H1 (cell line): ENCODE results near the gene GLTPD2. TPM values are rescaled to one million over a fixed set of nuclear protein-coding genes. Genes with fewer than 3 reads are reported as not detected.

Experiments
- CTCF ChIA-PET: fragments of 300-600 bp; sonication (Branson Sonifier 250); formaldehyde crosslinking; loops from one replicate; lab custom pipeline; 2021; ENCODE audit not compliant: partially characterized antibody; lab: Charles Lee
- POLR2A ChIA-PET: fragments of 300-600 bp; sonication (Branson Sonifier 250); formaldehyde crosslinking; loops from one replicate; lab custom pipeline; 2021; ENCODE audit warnings: inconsistent platforms; ENCODE audit not compliant: partially characterized antibody; lab: Charles Lee
- DNase-seq, 2 experiments: peaks; one replicate each; pipeline versions ENCODE4 v3.0.0 to v3.0.0-alpha.2; 2010 to 2022; ENCODE audit warnings: low spot score in 2 of 2, low read depth in 1 of 2, mixed read lengths in 1 of 2
- FAIRE-seq: peaks from 2 replicates; lab custom pipeline; 2011; peaks lifted over from hg19 to GRCh38; lab: Jason Lieb, UNC
- H2AFZ ChIP-seq: 2 replicates; pipeline ENCODE4 v1.8.1; 2012; ENCODE audit warnings: low read length, inconsistent platforms
- H2AK5ac ChIP-seq: 2 replicates; pipeline ENCODE4 v1.6.1; 2013; ENCODE audit warnings: low read depth, low read length
- H2BK120ac ChIP-seq: replicated peaks from 2 replicates; pipeline ENCODE3; 2013; ENCODE audit warnings: low read depth, low read length, inconsistent platforms
- H2BK12ac ChIP-seq: 2 replicates; pipeline ENCODE4 v1.6.1; 2013; ENCODE audit warnings: low read depth, low read length
- H2BK15ac ChIP-seq: 2 replicates; pipeline ENCODE4 v1.6.1; 2013; ENCODE audit warnings: low read length
- H2BK20ac ChIP-seq: 2 replicates; pipeline ENCODE4 v1.6.1; 2013; ENCODE audit warnings: low read length
- H2BK5ac ChIP-seq: 2 replicates; pipeline ENCODE4 v1.6.1; 2013; ENCODE audit warnings: low read depth, low read length
- H3K14ac ChIP-seq: 2 replicates; pipeline ENCODE4 v1.6.1; 2013; ENCODE audit warnings: inconsistent platforms; ENCODE audit not compliant: insufficient read length
- H3K18ac ChIP-seq: 2 replicates; pipeline ENCODE4 v1.6.1; 2013; ENCODE audit warnings: low read length; ENCODE audit errors: extremely low read depth
- H3K23ac ChIP-seq: 2 replicates; pipeline ENCODE4 v1.6.1; 2013; ENCODE audit warnings: inconsistent platforms; ENCODE audit not compliant: insufficient read length
- H3K23me2 ChIP-seq: 2 replicates; pipeline ENCODE4 v1.6.1; 2013; ENCODE audit warnings: low read depth, low read length
- H3K27ac ChIP-seq: 2 replicates; pipeline ENCODE4 v1.6.1; 2011; ENCODE audit warnings: low read depth, low read length, inconsistent platforms
- H3K27me3 ChIP-seq, 4 experiments: replicated peaks in 1 of 4; 1 replicate in 1 of 4; 2 replicates in 3 of 4; pipeline versions ENCODE4 v1.6.1 to v1.8.1; 2011 to 2013; ENCODE audit warnings: low read length in 3 of 4, mild to moderate bottlenecking in 3 of 4, inconsistent platforms in 2 of 4, mixed read lengths in 2 of 4, moderate library complexity in 1 of 4; ENCODE audit not compliant: control insufficient read depth in 3 of 4, insufficient read depth in 3 of 4; ENCODE audit errors: extremely low read depth in 1 of 4
- H3K36me3 ChIP-seq, 4 experiments: 2 replicates each; pipeline versions ENCODE4 v1.6.1 to v1.8.1; 2011 to 2013; ENCODE audit warnings: mild to moderate bottlenecking in 4 of 4, low read length in 3 of 4, moderate library complexity in 2 of 4, control low read depth in 1 of 4, inconsistent platforms in 1 of 4; ENCODE audit not compliant: insufficient read depth in 4 of 4, control insufficient read depth in 2 of 4
- H3K4ac ChIP-seq: replicated peaks from 2 replicates; pipeline ENCODE3; 2013; ENCODE audit warnings: low read length, low read depth, mixed read lengths, inconsistent platforms; ENCODE audit not compliant: insufficient read length
- H3K4me1 ChIP-seq, 4 experiments: replicated peaks in 1 of 4; 1 replicate in 1 of 4; 2 replicates in 3 of 4; pipeline versions ENCODE4 v1.6.1 to v1.8.1; 2011 to 2013; ENCODE audit warnings: low read length in 3 of 4, inconsistent platforms in 2 of 4, mixed read lengths in 1 of 4; ENCODE audit not compliant: insufficient read depth in 4 of 4, control insufficient read depth in 3 of 4
- H3K4me2 ChIP-seq, 2 experiments: 2 replicates each; pipeline versions ENCODE4 v1.6.1 to v1.8.1; 2011 to 2013; ENCODE audit warnings: low read depth in 2 of 2, low read length in 2 of 2, control low read depth in 1 of 2, inconsistent platforms in 1 of 2, mild to moderate bottlenecking in 1 of 2; ENCODE audit not compliant: insufficient read depth in 1 of 2
- H3K4me3 ChIP-seq, 4 experiments: fragments of 200-600, 300-600 bp in 1 of 4; sonication (generic), shearing (Covaris generic), sonication (Bioruptor Twin) in 1 of 4; 2 replicates each; pipeline versions ENCODE4 v1.5.1 to v1.8.1; 2011 to 2016; ENCODE audit warnings: low read length in 4 of 4, low read depth in 3 of 4, control low read depth in 2 of 4, inconsistent platforms in 2 of 4, mild to moderate bottlenecking in 2 of 4, mixed read lengths in 1 of 4, moderate library complexity in 1 of 4; ENCODE audit not compliant: insufficient read depth in 2 of 4; ENCODE audit errors: extremely low read depth in 1 of 4
- H3K56ac ChIP-seq: replicated peaks from 2 replicates; pipeline ENCODE3; 2013; ENCODE audit warnings: low read depth, mild to moderate bottlenecking, mixed read lengths, low read length, inconsistent platforms; ENCODE audit not compliant: insufficient read length
- H3K79me1 ChIP-seq: 2 replicates; pipeline ENCODE4 v1.6.1; 2013; ENCODE audit warnings: low read depth, low read length, control low read depth
- H3K79me2 ChIP-seq, 2 experiments: 2 replicates each; pipeline versions ENCODE4 v1.6.1 to v1.8.1; 2012 to 2013; ENCODE audit warnings: low read length in 2 of 2, mild to moderate bottlenecking in 2 of 2, inconsistent platforms in 1 of 2; ENCODE audit not compliant: insufficient read depth in 2 of 2, control insufficient read depth in 1 of 2
- H3K9ac ChIP-seq, 4 experiments: replicated peaks in 1 of 4; 1 replicate in 1 of 4; 2 replicates in 3 of 4; pipeline versions ENCODE4 v1.6.1 to v1.8.1; 2011 to 2013; ENCODE audit warnings: low read depth in 3 of 4, low read length in 3 of 4, control low read depth in 2 of 4, mild to moderate bottlenecking in 2 of 4, moderate library complexity in 2 of 4, inconsistent platforms in 1 of 4; ENCODE audit errors: extremely low read depth in 1 of 4
- H3K9me3 ChIP-seq, 2 experiments: 2 replicates each; pipeline versions ENCODE4 v1.6.1 to v1.8.1; 2012 to 2013; ENCODE audit warnings: mild to moderate bottlenecking in 2 of 2, moderate library complexity in 2 of 2, control low read depth in 1 of 2, inconsistent platforms in 1 of 2, low read depth in 1 of 2, low read length in 1 of 2, mixed read lengths in 1 of 2; ENCODE audit not compliant: insufficient read depth in 2 of 2
- H4K20me1 ChIP-seq, 2 experiments: replicated peaks in 1 of 2; 2 replicates each; pipeline versions ENCODE3 to v1.8.1; 2011 to 2013; ENCODE audit warnings: inconsistent platforms in 2 of 2, low read length in 2 of 2, mild to moderate bottlenecking in 1 of 2; ENCODE audit not compliant: insufficient read depth in 2 of 2, control insufficient read depth in 1 of 2
- H4K5ac ChIP-seq: 2 replicates; pipeline ENCODE4 v1.6.1; 2013; ENCODE audit warnings: low read length, low read depth, mixed read lengths, inconsistent platforms; ENCODE audit not compliant: insufficient read length
- H4K8ac ChIP-seq: 2 replicates; pipeline ENCODE4 v1.8.0; 2013; ENCODE audit warnings: mild to moderate bottlenecking, moderate library complexity, low read length, inconsistent platforms; ENCODE audit not compliant: insufficient read depth; ENCODE audit errors: extremely low read depth
- H4K91ac ChIP-seq: replicated peaks from 2 replicates; pipeline ENCODE3; 2013; ENCODE audit warnings: low read length, mixed read lengths, inconsistent platforms; ENCODE audit not compliant: insufficient read length
- WGBS, 2 experiments: shearing (Covaris generic) in 1 of 2; methylation state at CpG; one replicate each; pipeline versions ENCODE4 v1.1.6 to v1.1.7; 2013 to 2015; ENCODE audit warnings: low lambda C conversion rate in 2 of 2, mixed read lengths in 2 of 2, inconsistent platforms in 1 of 2, low coverage in 1 of 2, missing lambda C conversion rate in 1 of 2; ENCODE audit not compliant: insufficient replicate concordance in 2 of 2, insufficient coverage in 1 of 2, insufficient read length in 1 of 2; ENCODE audit errors: extremely low coverage in 1 of 2, missing lambda C conversion rate in 1 of 2; 5-methylcytosine and 5-hydroxymethylcytosine counted together
- polyA plus RNA-seq, 7 experiments: library from polyadenylated mRNA; depleted of rRNA in 3 of 7; stranded (reverse) in 5 of 7; unstranded in 2 of 7; fragments of >200 nt in 5 of 7; fragments of 200-250 nt in 2 of 7; gene quantifications; 1 replicate in 5 of 7; 2 replicates in 1 of 7; 4 replicates in 1 of 7; pipeline versions ENCODE4 v1.2.1 to v1.2.3, GENCODE V29; 2011 to 2013; ENCODE audit warnings: missing spikeins in 2 of 7, mixed read lengths in 2 of 7
- total RNA-seq: library from RNA; stranded (reverse); fragmentation: NEBNext Ultra II Directional; extraction: Animal tissue kit (Norgen Biotek cat#: 25700); gene quantifications from 2 replicates; pipeline ENCODE4 v1.2.1, GENCODE V29; 2021

The GLTPD2 gene
- total and polyA plus RNA-seq, 2 of the 8 experiments (the other 6 are each of a cell fraction or from before 2014, with no cell fraction given): not detected

- peaks cover 3 to 7% of the 10 kb centered on the region in 2 experiments for H4K20me1 ChIP-seq
- no peak overlapping the region for H2AFZ ChIP-seq
Observed at GRCh38 chr17:4816826-4817225, 28.1 kb downstream of the GLTPD2 start.

More at GRCh38 chr17:4816826-4817225, 28.1 kb downstream of the GLTPD2 start:
- peaks cover 6 to 8% (median 7%) of the 10 kb centered on the region in 4 experiments; a peak in 5 of 8 replicates for H3K36me3 ChIP-seq
- H2BK12ac ChIP-seq: no peak overlapping the region
- no peaks in the 10 kb centered on the region; a peak in 1 of 4 replicates for H3K9me3 ChIP-seq
- H3K56ac ChIP-seq: no peak overlapping the region
- H3K23ac ChIP-seq: no peak overlapping the region
- DNase-seq (no peak), FAIRE-seq (no peak)
- H3K14ac ChIP-seq: no peak overlapping the region
- H3K4me3 ChIP-seq: no peak overlapping the region
- no peaks in the 10 kb centered on the region for H3K23me2 ChIP-seq
- H4K91ac ChIP-seq: no peak overlapping the region
- no peak overlapping the region for H2BK5ac ChIP-seq
- H3K27me3 ChIP-seq: no peaks in the 10 kb centered on the region
- H4K5ac ChIP-seq: no peak overlapping the region
- ChIA-PET CTCF (interaction anchor here (1.1 to 5.8 kb wide), 3 partner anchors 9 to 66 kb away, joined by 4 to 55 read pairs (median 16); no protein-coding TSS in a partner anchor), POLR2A (interaction anchor here (1.3 to 1.6 kb wide), 2 partner anchors 9 to 10 kb away, joined by 3 to 5 read pairs; partner anchors contain the start of gene PLD2)
- WGBS, 2 experiments: 89% methylated on average over 13 of the region's 13 CpGs; no CpG with 5 or more reads in 1 of the 2 experiments
- H2BK15ac ChIP-seq: no peak overlapping the region
- no peak overlapping the region for H3K4me2 ChIP-seq
- no peak overlapping the region for H2AK5ac ChIP-seq
- no peak overlapping the region for H3K27ac ChIP-seq
- no peak overlapping the region for H3K18ac ChIP-seq
- H2BK20ac ChIP-seq: no peak overlapping the region
- no peaks in the 10 kb centered on the region for H3K79me2 ChIP-seq
- H3K4ac ChIP-seq: no peak overlapping the region
- H4K8ac ChIP-seq: no peak overlapping the region; the same call in 1 of the 2 replicates
- H2BK120ac ChIP-seq: no peak overlapping the region
- H3K4me1 ChIP-seq: no peaks in the 10 kb centered on the region
- no peaks in the 10 kb centered on the region; the same call in 1 of the 2 replicates for H3K79me1 ChIP-seq
- no peak overlapping the region for H3K9ac ChIP-seq
